HG03097 (cell line): ENCODE data around the gene SNTN.

Source experiments
- ATAC-seq: cut with Tn5 transposase; IDR thresholded peaks from one replicate; pipeline ENCODE4 v1.9.1; 2021; ENCODE audit not compliant: unreplicated experiment, low FRiP score

The SNTN gene

GRCh38 chr3:63670544-63670943, 18.1 kb downstream of the SNTN start:
- no peak for ATAC-seq

GRCh38 chr3:63673111-63673510, 20.6 kb downstream of the SNTN start:
- ATAC-seq, result no peak

- no peak for ATAC-seq
These were observed 22.1 kb downstream of the SNTN start for GRCh38 chr3:63674586-63674985.

GRCh38 chr3:63679186-63679585, 26.7 kb downstream of the SNTN start:
- no peak for ATAC-seq

- ATAC-seq, result no peak
These were observed 31.6 kb downstream of the SNTN start for GRCh38 chr3:63684081-63684480.

- no peak for ATAC-seq
These were observed 32.9 kb downstream of the SNTN start for GRCh38 chr3:63685340-63685739.

- ATAC-seq, result no peak
These were observed 35.1 kb downstream of the SNTN start for GRCh38 chr3:63687278-63688225.

- no peak for ATAC-seq
These were observed 36.8 kb downstream of the SNTN start for GRCh38 chr3:63689285-63689684.

GRCh38 chr3:63693351-63693750, 40.9 kb downstream of the SNTN start:
- ATAC-seq, result no peak

GRCh38 chr3:63705092-63705645, 52.7 kb downstream of the SNTN start:
- no peak for ATAC-seq

GRCh38 chr3:63706321-63707085, 54.0 kb downstream of the SNTN start:
- no peak for ATAC-seq

GRCh38 chr3:63707731-63708130, 55.3 kb downstream of the SNTN start:
- no peak for ATAC-seq

- no peak for ATAC-seq
These were observed 57.1 kb downstream of the SNTN start for GRCh38 chr3:63709576-63709975.
